GM23338 (cell line): ENCODE results near the gene DYRK3.

Experiments used
- EZH2 ChIP-seq: fragments of 200-600 bp; sonication (generic); IDR thresholded peaks from one replicate; pipeline ENCODE4 v1.8.0; 2017; ENCODE audit warnings: antibody characterized with exemption, mild to moderate bottlenecking, low read depth; ENCODE audit not compliant: unreplicated experiment
- TF ChIP-seq, protein P1 (sequence below), 2 experiments: fragments of 200-600 bp in 1 of 2; sonication (generic) in 1 of 2; conservative IDR thresholded peaks; 2 replicates each; pipeline versions ENCODE4 v1.5.1 to v1.6.1; 2016 to 2017; ENCODE audit warnings: antibody characterized with exemption in 2 of 2, low read depth in 2 of 2, mild to moderate bottlenecking in 2 of 2, moderate library complexity in 1 of 2
- TF ChIP-seq, protein P2 (sequence below): IDR thresholded peaks from one replicate; pipeline ENCODE4 v1.6.1; 2018; ENCODE audit warnings: antibody characterized with exemption; ENCODE audit not compliant: unreplicated experiment

DNA sequence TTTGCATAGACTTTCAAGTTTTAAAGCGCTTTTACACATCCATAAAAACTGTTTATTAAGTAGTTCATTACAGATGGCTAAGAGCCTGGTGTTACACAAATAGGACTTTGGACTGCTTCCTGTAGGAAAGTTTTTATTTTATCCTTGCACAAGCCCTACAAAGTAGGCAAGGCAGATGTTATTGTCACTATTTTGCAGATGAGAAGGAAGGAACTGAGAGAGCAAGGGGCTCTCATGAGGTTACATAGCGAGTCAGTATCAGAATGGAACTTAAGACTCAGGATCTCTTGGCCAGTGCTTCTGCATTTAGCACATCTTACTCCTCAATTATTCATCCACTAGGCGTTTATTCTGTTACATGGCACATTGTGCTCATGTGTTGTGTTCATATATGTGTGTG lies 46.8 kb downstream of the DYRK3 start:
- TF ChIP-seq, protein P1, sequence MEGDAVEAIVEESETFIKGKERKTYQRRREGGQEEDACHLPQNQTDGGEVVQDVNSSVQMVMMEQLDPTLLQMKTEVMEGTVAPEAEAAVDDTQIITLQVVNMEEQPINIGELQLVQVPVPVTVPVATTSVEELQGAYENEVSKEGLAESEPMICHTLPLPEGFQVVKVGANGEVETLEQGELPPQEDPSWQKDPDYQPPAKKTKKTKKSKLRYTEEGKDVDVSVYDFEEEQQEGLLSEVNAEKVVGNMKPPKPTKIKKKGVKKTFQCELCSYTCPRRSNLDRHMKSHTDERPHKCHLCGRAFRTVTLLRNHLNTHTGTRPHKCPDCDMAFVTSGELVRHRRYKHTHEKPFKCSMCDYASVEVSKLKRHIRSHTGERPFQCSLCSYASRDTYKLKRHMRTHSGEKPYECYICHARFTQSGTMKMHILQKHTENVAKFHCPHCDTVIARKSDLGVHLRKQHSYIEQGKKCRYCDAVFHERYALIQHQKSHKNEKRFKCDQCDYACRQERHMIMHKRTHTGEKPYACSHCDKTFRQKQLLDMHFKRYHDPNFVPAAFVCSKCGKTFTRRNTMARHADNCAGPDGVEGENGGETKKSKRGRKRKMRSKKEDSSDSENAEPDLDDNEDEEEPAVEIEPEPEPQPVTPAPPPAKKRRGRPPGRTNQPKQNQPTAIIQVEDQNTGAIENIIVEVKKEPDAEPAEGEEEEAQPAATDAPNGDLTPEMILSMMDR (conservative IDR thresholded peaks at IDR 0.05; ENCODE audit: low read depth in 2 of 2) = no peak
- no peak for TF ChIP-seq EZH2
- TF ChIP-seq, protein P2, sequence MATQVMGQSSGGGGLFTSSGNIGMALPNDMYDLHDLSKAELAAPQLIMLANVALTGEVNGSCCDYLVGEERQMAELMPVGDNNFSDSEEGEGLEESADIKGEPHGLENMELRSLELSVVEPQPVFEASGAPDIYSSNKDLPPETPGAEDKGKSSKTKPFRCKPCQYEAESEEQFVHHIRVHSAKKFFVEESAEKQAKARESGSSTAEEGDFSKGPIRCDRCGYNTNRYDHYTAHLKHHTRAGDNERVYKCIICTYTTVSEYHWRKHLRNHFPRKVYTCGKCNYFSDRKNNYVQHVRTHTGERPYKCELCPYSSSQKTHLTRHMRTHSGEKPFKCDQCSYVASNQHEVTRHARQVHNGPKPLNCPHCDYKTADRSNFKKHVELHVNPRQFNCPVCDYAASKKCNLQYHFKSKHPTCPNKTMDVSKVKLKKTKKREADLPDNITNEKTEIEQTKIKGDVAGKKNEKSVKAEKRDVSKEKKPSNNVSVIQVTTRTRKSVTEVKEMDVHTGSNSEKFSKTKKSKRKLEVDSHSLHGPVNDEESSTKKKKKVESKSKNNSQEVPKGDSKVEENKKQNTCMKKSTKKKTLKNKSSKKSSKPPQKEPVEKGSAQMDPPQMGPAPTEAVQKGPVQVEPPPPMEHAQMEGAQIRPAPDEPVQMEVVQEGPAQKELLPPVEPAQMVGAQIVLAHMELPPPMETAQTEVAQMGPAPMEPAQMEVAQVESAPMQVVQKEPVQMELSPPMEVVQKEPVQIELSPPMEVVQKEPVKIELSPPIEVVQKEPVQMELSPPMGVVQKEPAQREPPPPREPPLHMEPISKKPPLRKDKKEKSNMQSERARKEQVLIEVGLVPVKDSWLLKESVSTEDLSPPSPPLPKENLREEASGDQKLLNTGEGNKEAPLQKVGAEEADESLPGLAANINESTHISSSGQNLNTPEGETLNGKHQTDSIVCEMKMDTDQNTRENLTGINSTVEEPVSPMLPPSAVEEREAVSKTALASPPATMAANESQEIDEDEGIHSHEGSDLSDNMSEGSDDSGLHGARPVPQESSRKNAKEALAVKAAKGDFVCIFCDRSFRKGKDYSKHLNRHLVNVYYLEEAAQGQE = no peak
